Mammary epithelial cell (primary cell): Measurements from ENCODE around the gene LHFPL2.

ENCODE experiments used
- EZH2 ChIP-seq: IDR thresholded peaks from 2 replicates; pipeline ENCODE4 v1.6.1; 2012; ENCODE audit warnings: low read length, inconsistent platforms, borderline replicate concordance
- TF ChIP-seq, protein P1 (sequence below), 2 donors: IDR thresholded peaks in 1 of 2; conservative IDR thresholded peaks in 1 of 2; 2 replicates each; pipeline ENCODE4 v1.5.1; 2011 to 2012; ENCODE audit warnings: inconsistent platforms in 2 of 2, low read length in 2 of 2, mild to moderate bottlenecking in 2 of 2, control low read depth in 1 of 2, low read depth in 1 of 2; ENCODE audit not compliant: insufficient read depth in 1 of 2; ENCODE audit errors: extremely low read depth in 1 of 2

DNA sequence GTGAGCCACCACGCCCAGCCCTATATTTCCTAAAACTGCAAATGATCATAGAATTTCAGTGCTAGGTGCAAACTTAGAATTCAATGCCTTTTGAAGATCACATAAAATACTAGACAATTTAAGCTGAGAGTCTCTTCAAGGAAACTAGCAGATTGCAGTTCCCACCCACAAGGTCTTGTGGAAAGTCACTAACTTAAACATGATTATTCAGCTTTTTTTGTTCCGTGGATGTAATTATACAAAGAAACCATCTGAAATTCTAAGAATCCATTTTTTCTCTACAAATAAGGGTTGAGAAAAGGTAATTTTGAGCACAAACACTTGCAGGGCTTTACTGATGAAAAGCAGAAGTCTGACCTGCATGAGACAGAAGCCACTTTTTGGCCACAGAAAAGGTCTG is 4.5 kb upstream of the LHFPL2 start:
- no peak for TF ChIP-seq EZH2
- TF ChIP-seq, protein P1, sequence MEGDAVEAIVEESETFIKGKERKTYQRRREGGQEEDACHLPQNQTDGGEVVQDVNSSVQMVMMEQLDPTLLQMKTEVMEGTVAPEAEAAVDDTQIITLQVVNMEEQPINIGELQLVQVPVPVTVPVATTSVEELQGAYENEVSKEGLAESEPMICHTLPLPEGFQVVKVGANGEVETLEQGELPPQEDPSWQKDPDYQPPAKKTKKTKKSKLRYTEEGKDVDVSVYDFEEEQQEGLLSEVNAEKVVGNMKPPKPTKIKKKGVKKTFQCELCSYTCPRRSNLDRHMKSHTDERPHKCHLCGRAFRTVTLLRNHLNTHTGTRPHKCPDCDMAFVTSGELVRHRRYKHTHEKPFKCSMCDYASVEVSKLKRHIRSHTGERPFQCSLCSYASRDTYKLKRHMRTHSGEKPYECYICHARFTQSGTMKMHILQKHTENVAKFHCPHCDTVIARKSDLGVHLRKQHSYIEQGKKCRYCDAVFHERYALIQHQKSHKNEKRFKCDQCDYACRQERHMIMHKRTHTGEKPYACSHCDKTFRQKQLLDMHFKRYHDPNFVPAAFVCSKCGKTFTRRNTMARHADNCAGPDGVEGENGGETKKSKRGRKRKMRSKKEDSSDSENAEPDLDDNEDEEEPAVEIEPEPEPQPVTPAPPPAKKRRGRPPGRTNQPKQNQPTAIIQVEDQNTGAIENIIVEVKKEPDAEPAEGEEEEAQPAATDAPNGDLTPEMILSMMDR (conservative IDR thresholded peaks at IDR 0.05 in 1 of 2, IDR thresholded peaks at IDR 0.05 in 1 of 2; ENCODE audit: extremely low read depth in 1 of 2, insufficient read depth in 1 of 2, low read depth in 1 of 2, low read length in 2 of 2) = no peak
